H1 (cell line): ENCODE data around the gene ENTPD6. TPM values are rescaled to one million over a fixed set of nuclear protein-coding genes. Genes with fewer than 3 reads are reported as not detected.

ENCODE experiments used
- CTCF ChIA-PET: fragments of 300-600 bp; sonication (Branson Sonifier 250); formaldehyde crosslinking; loops from one replicate; lab custom pipeline; 2021; ENCODE audit not compliant: partially characterized antibody; lab: Charles Lee
- POLR2A ChIA-PET: fragments of 300-600 bp; sonication (Branson Sonifier 250); formaldehyde crosslinking; loops from one replicate; lab custom pipeline; 2021; ENCODE audit warnings: inconsistent platforms; ENCODE audit not compliant: partially characterized antibody; lab: Charles Lee
- DNase-seq, 2 experiments: peaks; one replicate each; pipeline versions ENCODE4 v3.0.0 to v3.0.0-alpha.2; 2010 to 2022; ENCODE audit warnings: low spot score in 2 of 2, low read depth in 1 of 2, mixed read lengths in 1 of 2
- FAIRE-seq: peaks from 2 replicates; lab custom pipeline; 2011; peaks lifted over from hg19 to GRCh38; lab: Jason Lieb, UNC
- H2AFZ ChIP-seq: 2 replicates; pipeline ENCODE4 v1.8.1; 2012; ENCODE audit warnings: low read length, inconsistent platforms
- H2AK5ac ChIP-seq: 2 replicates; pipeline ENCODE4 v1.6.1; 2013; ENCODE audit warnings: low read depth, low read length
- H2BK120ac ChIP-seq: replicated peaks from 2 replicates; pipeline ENCODE3; 2013; ENCODE audit warnings: low read depth, low read length, inconsistent platforms
- H2BK12ac ChIP-seq: 2 replicates; pipeline ENCODE4 v1.6.1; 2013; ENCODE audit warnings: low read depth, low read length
- H2BK15ac ChIP-seq: 2 replicates; pipeline ENCODE4 v1.6.1; 2013; ENCODE audit warnings: low read length
- H2BK20ac ChIP-seq: 2 replicates; pipeline ENCODE4 v1.6.1; 2013; ENCODE audit warnings: low read length
- H2BK5ac ChIP-seq: 2 replicates; pipeline ENCODE4 v1.6.1; 2013; ENCODE audit warnings: low read depth, low read length
- H3K14ac ChIP-seq: 2 replicates; pipeline ENCODE4 v1.6.1; 2013; ENCODE audit warnings: inconsistent platforms; ENCODE audit not compliant: insufficient read length
- H3K18ac ChIP-seq: 2 replicates; pipeline ENCODE4 v1.6.1; 2013; ENCODE audit warnings: low read length; ENCODE audit errors: extremely low read depth
- H3K23ac ChIP-seq: 2 replicates; pipeline ENCODE4 v1.6.1; 2013; ENCODE audit warnings: inconsistent platforms; ENCODE audit not compliant: insufficient read length
- H3K23me2 ChIP-seq: 2 replicates; pipeline ENCODE4 v1.6.1; 2013; ENCODE audit warnings: low read depth, low read length
- H3K27ac ChIP-seq: 2 replicates; pipeline ENCODE4 v1.6.1; 2011; ENCODE audit warnings: low read depth, low read length, inconsistent platforms
- H3K27me3 ChIP-seq, 4 experiments: replicated peaks in 1 of 4; 1 replicate in 1 of 4; 2 replicates in 3 of 4; pipeline versions ENCODE4 v1.6.1 to v1.8.1; 2011 to 2013; ENCODE audit warnings: low read length in 3 of 4, mild to moderate bottlenecking in 3 of 4, inconsistent platforms in 2 of 4, mixed read lengths in 2 of 4, moderate library complexity in 1 of 4; ENCODE audit not compliant: control insufficient read depth in 3 of 4, insufficient read depth in 3 of 4; ENCODE audit errors: extremely low read depth in 1 of 4
- H3K36me3 ChIP-seq, 4 experiments: 2 replicates each; pipeline versions ENCODE4 v1.6.1 to v1.8.1; 2011 to 2013; ENCODE audit warnings: mild to moderate bottlenecking in 4 of 4, low read length in 3 of 4, moderate library complexity in 2 of 4, control low read depth in 1 of 4, inconsistent platforms in 1 of 4; ENCODE audit not compliant: insufficient read depth in 4 of 4, control insufficient read depth in 2 of 4
- H3K4ac ChIP-seq: replicated peaks from 2 replicates; pipeline ENCODE3; 2013; ENCODE audit warnings: low read length, low read depth, mixed read lengths, inconsistent platforms; ENCODE audit not compliant: insufficient read length
- H3K4me1 ChIP-seq, 4 experiments: replicated peaks in 1 of 4; 1 replicate in 1 of 4; 2 replicates in 3 of 4; pipeline versions ENCODE4 v1.6.1 to v1.8.1; 2011 to 2013; ENCODE audit warnings: low read length in 3 of 4, inconsistent platforms in 2 of 4, mixed read lengths in 1 of 4; ENCODE audit not compliant: insufficient read depth in 4 of 4, control insufficient read depth in 3 of 4
- H3K4me2 ChIP-seq, 2 experiments: 2 replicates each; pipeline versions ENCODE4 v1.6.1 to v1.8.1; 2011 to 2013; ENCODE audit warnings: low read depth in 2 of 2, low read length in 2 of 2, control low read depth in 1 of 2, inconsistent platforms in 1 of 2, mild to moderate bottlenecking in 1 of 2; ENCODE audit not compliant: insufficient read depth in 1 of 2
- H3K4me3 ChIP-seq, 4 experiments: fragments of 200-600, 300-600 bp in 1 of 4; sonication (generic), shearing (Covaris generic), sonication (Bioruptor Twin) in 1 of 4; 2 replicates each; pipeline versions ENCODE4 v1.5.1 to v1.8.1; 2011 to 2016; ENCODE audit warnings: low read length in 4 of 4, low read depth in 3 of 4, control low read depth in 2 of 4, inconsistent platforms in 2 of 4, mild to moderate bottlenecking in 2 of 4, mixed read lengths in 1 of 4, moderate library complexity in 1 of 4; ENCODE audit not compliant: insufficient read depth in 2 of 4; ENCODE audit errors: extremely low read depth in 1 of 4
- H3K56ac ChIP-seq: replicated peaks from 2 replicates; pipeline ENCODE3; 2013; ENCODE audit warnings: low read depth, mild to moderate bottlenecking, mixed read lengths, low read length, inconsistent platforms; ENCODE audit not compliant: insufficient read length
- H3K79me1 ChIP-seq: 2 replicates; pipeline ENCODE4 v1.6.1; 2013; ENCODE audit warnings: low read depth, low read length, control low read depth
- H3K79me2 ChIP-seq, 2 experiments: 2 replicates each; pipeline versions ENCODE4 v1.6.1 to v1.8.1; 2012 to 2013; ENCODE audit warnings: low read length in 2 of 2, mild to moderate bottlenecking in 2 of 2, inconsistent platforms in 1 of 2; ENCODE audit not compliant: insufficient read depth in 2 of 2, control insufficient read depth in 1 of 2
- H3K9ac ChIP-seq, 4 experiments: replicated peaks in 1 of 4; 1 replicate in 1 of 4; 2 replicates in 3 of 4; pipeline versions ENCODE4 v1.6.1 to v1.8.1; 2011 to 2013; ENCODE audit warnings: low read depth in 3 of 4, low read length in 3 of 4, control low read depth in 2 of 4, mild to moderate bottlenecking in 2 of 4, moderate library complexity in 2 of 4, inconsistent platforms in 1 of 4; ENCODE audit errors: extremely low read depth in 1 of 4
- H3K9me3 ChIP-seq, 2 experiments: 2 replicates each; pipeline versions ENCODE4 v1.6.1 to v1.8.1; 2012 to 2013; ENCODE audit warnings: mild to moderate bottlenecking in 2 of 2, moderate library complexity in 2 of 2, control low read depth in 1 of 2, inconsistent platforms in 1 of 2, low read depth in 1 of 2, low read length in 1 of 2, mixed read lengths in 1 of 2; ENCODE audit not compliant: insufficient read depth in 2 of 2
- H4K20me1 ChIP-seq, 2 experiments: replicated peaks in 1 of 2; 2 replicates each; pipeline versions ENCODE3 to v1.8.1; 2011 to 2013; ENCODE audit warnings: inconsistent platforms in 2 of 2, low read length in 2 of 2, mild to moderate bottlenecking in 1 of 2; ENCODE audit not compliant: insufficient read depth in 2 of 2, control insufficient read depth in 1 of 2
- H4K5ac ChIP-seq: 2 replicates; pipeline ENCODE4 v1.6.1; 2013; ENCODE audit warnings: low read length, low read depth, mixed read lengths, inconsistent platforms; ENCODE audit not compliant: insufficient read length
- H4K8ac ChIP-seq: 2 replicates; pipeline ENCODE4 v1.8.0; 2013; ENCODE audit warnings: mild to moderate bottlenecking, moderate library complexity, low read length, inconsistent platforms; ENCODE audit not compliant: insufficient read depth; ENCODE audit errors: extremely low read depth
- H4K91ac ChIP-seq: replicated peaks from 2 replicates; pipeline ENCODE3; 2013; ENCODE audit warnings: low read length, mixed read lengths, inconsistent platforms; ENCODE audit not compliant: insufficient read length
- CTBP2 ChIP-seq: IDR thresholded peaks from 2 replicates; pipeline ENCODE4 v1.7.0; 2011; ENCODE audit warnings: borderline replicate concordance, mild to moderate bottlenecking, moderate library complexity, mixed read lengths, low read length; ENCODE audit not compliant: insufficient read depth, insufficient read length
- SIN3A ChIP-seq, 2 experiments: IDR thresholded peaks in 1 of 2; conservative IDR thresholded peaks in 1 of 2; 2 replicates each; pipeline ENCODE4 v1.6.1; 2011 to 2012; ENCODE audit warnings: low read length in 2 of 2, improper control_type of control experiment in 1 of 2, low read depth in 1 of 2, mild to moderate bottlenecking in 1 of 2
- whole genome bisulfite sequencing, 2 experiments: shearing (Covaris generic) in 1 of 2; methylation state at CpG; one replicate each; pipeline versions ENCODE4 v1.1.6 to v1.1.7; 2013 to 2015; ENCODE audit warnings: low lambda C conversion rate in 2 of 2, mixed read lengths in 2 of 2, inconsistent platforms in 1 of 2, low coverage in 1 of 2, missing lambda C conversion rate in 1 of 2; ENCODE audit not compliant: insufficient replicate concordance in 2 of 2, insufficient coverage in 1 of 2, insufficient read length in 1 of 2; ENCODE audit errors: extremely low coverage in 1 of 2, missing lambda C conversion rate in 1 of 2; 5-methylcytosine and 5-hydroxymethylcytosine counted together
- polyA plus RNA-seq, 7 experiments: library from polyadenylated mRNA; depleted of rRNA in 3 of 7; stranded (reverse) in 5 of 7; unstranded in 2 of 7; fragments of >200 nt in 5 of 7; fragments of 200-250 nt in 2 of 7; gene quantifications; 1 replicate in 5 of 7; 2 replicates in 1 of 7; 4 replicates in 1 of 7; pipeline versions ENCODE4 v1.2.1 to v1.2.3, GENCODE V29; 2011 to 2013; ENCODE audit warnings: missing spikeins in 2 of 7, mixed read lengths in 2 of 7
- total RNA-seq: library from RNA; stranded (reverse); fragmentation: NEBNext Ultra II Directional; extraction: Animal tissue kit (Norgen Biotek cat#: 25700); gene quantifications from 2 replicates; pipeline ENCODE4 v1.2.1, GENCODE V29; 2021

Gene ENTPD6
- total and polyA plus RNA-seq, 2 of the 8 experiments (the other 6 are each of a cell fraction or from before 2014, with no cell fraction given), result 47.8 to 57.3 TPM

- Histone ChIP-seq H3K79me2 (no peaks in the 10 kb centered on the region), H3K4me2 (no peak overlapping the region), H3K23me2 (no peaks in the 10 kb centered on the region), H4K20me1 (no peaks in the 10 kb centered on the region), H2AFZ (no peak overlapping the region), H3K4ac (no peak overlapping the region), H3K56ac (no peak overlapping the region), H4K91ac (no peak overlapping the region), H3K18ac (no peak overlapping the region), H3K4me3 (no peak overlapping the region), H4K5ac (no peak overlapping the region), H3K23ac (no peak overlapping the region), H2AK5ac (no peak overlapping the region), H3K4me1 (no peaks in the 10 kb centered on the region), H2BK20ac (no peak overlapping the region), H2BK5ac (no peak overlapping the region), H2BK12ac (no peak overlapping the region), H2BK120ac (no peak overlapping the region), H2BK15ac (no peak overlapping the region), H3K9me3 (peaks cover 0 to 4% of the 10 kb centered on the region in 2 experiments; a peak in 1 of 4 replicates), H3K14ac (no peak overlapping the region), H3K9ac (no peak overlapping the region), H3K36me3 (no peaks in the 10 kb centered on the region), H3K27ac (no peak overlapping the region), H4K8ac (no peak overlapping the region), H3K79me1 (no peaks in the 10 kb centered on the region), H3K27me3 (no peaks in the 10 kb centered on the region)
- DNase-seq (no peak), FAIRE-seq (no peak)
- ChIA-PET POLR2A (no interaction called here), CTCF (interaction anchor here (1.0 kb wide), 1 partner anchor 21 kb away, joined by 4 read pairs; no protein-coding TSS in a partner anchor)
- WGBS, 2 experiments, result 83% methylated on average over 1 of the region's 1 CpG; no CpG with 5 or more reads in 1 of the 2 experiments
- TF ChIP-seq CTBP2, result no peak
- TF ChIP-seq SIN3A (conservative IDR thresholded peaks at IDR 0.05 in 1 of 2, IDR thresholded peaks at IDR 0.05 in 1 of 2; ENCODE audit: low read depth in 1 of 2, low read length in 2 of 2), result no peak
Observed at GRCh38 chr20:25158043-25158442, 37.5 kb upstream of the ENTPD6 start.
